GM12873 (cell line): ENCODE measurements around the gene DGKG.

ENCODE experiments used
- TF ChIP-seq, protein P1 (sequence below): IDR thresholded peaks from 2 replicates; pipeline ENCODE4 v1.5.1; 2012; ENCODE audit warnings: low read depth, mild to moderate bottlenecking, moderate library complexity, low read length, control low read depth; ENCODE audit not compliant: insufficient read depth; ENCODE audit errors: missing control alignments

The DGKG gene

DNA sequence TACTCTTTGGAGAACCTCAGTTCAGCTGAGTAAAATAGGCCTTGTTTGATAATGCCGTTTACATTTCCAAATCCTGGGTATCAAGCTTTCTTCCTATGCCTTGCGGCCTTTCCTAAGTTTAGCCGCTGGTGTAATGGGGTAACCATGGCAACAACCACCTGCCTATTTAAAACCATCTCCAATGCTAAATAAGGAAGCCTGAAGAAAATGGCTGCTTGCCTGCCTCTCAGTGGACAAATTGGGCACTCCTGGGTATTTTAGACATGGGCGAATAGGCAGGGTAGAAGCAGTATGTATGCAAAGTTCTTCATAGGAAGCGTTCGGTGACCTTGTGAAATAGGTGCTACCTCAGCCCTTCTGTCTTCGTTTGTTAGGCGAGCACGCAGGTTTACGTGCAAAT lies 122.7 kb downstream of the DGKG start:
- TF ChIP-seq, protein P1, sequence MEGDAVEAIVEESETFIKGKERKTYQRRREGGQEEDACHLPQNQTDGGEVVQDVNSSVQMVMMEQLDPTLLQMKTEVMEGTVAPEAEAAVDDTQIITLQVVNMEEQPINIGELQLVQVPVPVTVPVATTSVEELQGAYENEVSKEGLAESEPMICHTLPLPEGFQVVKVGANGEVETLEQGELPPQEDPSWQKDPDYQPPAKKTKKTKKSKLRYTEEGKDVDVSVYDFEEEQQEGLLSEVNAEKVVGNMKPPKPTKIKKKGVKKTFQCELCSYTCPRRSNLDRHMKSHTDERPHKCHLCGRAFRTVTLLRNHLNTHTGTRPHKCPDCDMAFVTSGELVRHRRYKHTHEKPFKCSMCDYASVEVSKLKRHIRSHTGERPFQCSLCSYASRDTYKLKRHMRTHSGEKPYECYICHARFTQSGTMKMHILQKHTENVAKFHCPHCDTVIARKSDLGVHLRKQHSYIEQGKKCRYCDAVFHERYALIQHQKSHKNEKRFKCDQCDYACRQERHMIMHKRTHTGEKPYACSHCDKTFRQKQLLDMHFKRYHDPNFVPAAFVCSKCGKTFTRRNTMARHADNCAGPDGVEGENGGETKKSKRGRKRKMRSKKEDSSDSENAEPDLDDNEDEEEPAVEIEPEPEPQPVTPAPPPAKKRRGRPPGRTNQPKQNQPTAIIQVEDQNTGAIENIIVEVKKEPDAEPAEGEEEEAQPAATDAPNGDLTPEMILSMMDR = no peak

DNA sequence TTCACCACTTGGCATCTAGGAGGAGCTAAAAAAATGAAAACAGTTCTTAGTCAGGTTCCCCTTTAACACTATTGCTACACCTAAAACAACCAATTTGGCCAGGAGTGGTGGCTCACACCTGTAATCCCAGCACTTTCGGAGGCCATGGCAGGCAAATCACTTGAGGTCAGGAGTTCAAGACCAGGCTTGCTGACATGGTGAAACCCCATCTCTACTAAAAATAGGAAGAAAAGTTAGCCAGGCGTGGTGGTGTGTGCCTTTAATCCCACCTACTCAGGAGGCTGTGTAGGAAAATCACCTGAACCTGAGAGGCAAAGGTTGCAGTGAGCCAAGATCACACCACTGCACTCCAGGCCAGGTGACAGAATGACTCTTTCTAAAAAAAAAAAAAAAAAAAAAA lies 124.1 kb downstream of the DGKG start:
- TF ChIP-seq, protein P1 = no peak

DNA sequence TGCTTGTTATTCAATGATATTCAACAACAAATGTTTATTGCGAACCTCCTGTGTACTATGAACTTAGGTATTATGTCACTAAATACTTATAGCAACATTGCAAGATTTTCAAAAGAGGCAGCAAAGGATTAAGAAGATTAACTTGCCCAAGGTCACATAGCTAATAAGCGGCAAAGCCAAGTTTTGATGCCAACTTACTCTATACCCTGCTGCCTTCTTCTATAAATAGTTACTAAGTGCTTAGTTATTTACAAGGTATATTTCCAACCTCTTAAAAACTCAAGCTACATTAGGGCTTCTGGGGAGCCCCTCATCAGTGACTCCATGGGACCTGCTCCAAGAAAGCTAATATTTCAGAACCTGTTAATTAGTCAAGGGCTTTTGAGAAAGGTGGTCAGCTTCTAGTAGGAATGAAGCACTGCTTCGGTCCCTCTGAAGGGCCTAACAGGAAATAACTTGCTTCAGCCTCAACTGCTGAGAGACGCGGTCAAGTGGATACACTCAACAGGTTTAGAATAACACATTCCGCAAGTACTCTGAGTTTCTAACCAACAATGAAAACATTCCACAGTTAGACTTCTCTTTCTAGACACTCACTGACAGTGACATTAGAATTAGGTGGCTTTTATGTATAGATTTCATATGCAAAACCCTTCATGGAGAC lies 125.5 kb downstream of the DGKG start:
- TF ChIP-seq, protein P1 = no peak

DNA sequence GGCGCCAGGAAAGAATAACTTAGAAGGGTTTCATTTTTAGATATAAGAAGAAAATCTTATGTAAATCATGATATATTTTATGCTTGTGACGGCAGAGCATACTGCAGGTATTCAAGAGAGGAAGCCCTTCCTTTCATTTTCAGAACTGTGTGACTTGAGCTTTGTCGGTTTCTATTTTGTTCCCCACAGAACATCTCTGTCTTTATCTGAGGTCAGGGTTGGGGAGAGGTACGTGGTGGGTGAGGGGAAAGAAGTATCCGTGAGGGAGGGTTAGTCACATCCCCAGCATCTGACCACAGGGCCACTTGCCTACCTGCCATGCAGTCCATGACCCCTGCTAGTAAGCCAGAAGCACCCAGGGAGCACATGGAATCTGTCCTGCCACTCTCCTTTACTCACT lies 126.5 kb downstream of the DGKG start:
- TF ChIP-seq, protein P1 = no peak

DNA sequence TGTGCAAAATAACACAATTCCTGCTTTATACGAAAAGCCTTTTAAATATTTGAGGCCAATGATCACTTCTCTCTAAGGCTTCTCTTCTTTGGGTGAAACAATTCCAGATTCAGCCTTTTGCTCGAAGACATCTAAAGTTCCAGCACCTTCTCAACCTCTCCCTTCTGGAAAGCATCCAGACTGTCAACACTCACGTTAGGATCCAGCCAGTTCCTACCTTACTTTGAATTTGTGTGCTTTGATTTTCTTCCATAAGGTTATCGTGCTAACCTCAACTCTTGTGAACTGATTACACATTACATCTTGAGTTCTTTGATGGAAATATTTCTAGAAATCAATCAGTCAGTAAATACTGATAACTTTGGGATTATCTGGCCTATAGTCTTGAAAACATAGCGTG lies 127.9 kb downstream of the DGKG start:
- TF ChIP-seq, protein P1 = no peak

DNA sequence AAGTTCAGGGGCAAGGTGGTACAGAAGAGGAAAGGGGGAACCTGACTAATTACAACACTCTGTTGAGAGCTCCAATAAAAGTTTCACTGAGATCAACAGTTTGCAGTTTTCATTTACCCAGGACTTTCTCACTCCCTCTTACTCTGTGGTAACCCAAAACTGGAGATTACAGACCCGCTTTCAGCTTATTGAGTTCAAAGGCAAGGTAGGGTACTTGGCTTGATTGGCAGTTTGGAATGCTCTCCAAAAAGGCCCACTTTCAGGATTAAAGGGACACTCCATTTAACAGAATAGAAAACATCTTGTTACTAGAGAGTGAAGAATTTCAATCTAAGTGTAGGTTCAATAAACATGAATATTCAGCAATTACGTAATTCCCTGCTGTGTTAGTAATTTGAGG lies 135.6 kb downstream of the DGKG start:
- TF ChIP-seq, protein P1 = no peak

DNA sequence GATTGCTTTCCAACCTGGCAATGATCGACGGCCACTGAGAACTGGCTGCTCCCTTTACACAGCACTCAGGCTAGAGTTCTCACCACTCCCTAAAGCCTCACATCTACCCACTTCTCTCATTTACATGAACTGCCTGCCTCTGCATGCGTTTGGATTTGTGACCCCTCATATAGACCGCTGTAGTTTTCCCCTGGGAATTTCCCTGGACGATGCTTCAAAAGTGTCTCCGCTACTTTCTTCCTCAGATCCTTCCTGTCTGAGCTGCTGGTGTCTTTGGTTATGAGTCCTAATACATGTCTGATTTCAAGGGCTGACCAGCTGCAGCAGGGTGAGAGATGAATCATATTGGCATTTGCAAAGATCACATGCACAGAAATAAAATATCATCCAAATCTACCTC lies 136.4 kb downstream of the DGKG start:
- TF ChIP-seq, protein P1 = no peak
